Stimulated activated CD8-positive, alpha-beta memory T cell treated with anti-CD3 and anti-CD28 coated beads, Interleukin-12 subunit alpha, Interleukin-12 subunit beta, amount 100 ng/mL, for 4 hours (primary cell): Measurements from ENCODE around the gene PRRG3.

Experiments used
- DNase-seq: peaks from one replicate; pipeline ENCODE4 v3.0.0-alpha.2; 2020; ENCODE audit warnings: low read depth

Gene PRRG3

GRCh38 chrX:151743651-151744470 is 48.6 kb downstream of the PRRG3 start:
- no peak for DNase-seq

GRCh38 chrX:151745651-151746050 is 50.4 kb downstream of the PRRG3 start:
- DNase-seq = no peak

GRCh38 chrX:151746502-151746901 is 51.2 kb downstream of the PRRG3 start:
- no peak for DNase-seq

DNA sequence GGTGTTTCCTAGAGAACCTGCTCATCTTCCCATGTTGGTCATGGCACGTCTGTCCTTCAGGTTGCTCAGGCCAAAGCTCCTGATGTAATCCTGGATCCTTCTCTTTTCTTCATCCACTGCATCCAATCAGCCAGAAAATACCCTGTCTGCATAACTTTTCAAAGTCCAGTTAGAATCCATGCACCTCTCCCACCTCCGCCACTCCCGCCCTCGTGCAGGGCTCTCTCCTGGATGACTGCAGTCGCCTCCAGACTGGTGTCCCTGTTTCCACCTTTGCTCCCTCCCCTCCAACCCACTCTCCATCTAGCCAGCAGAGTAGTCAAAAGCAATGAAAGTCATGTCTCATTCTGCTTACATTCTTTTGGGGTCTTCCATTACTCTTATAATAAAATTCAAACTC is 55.3 kb downstream of the PRRG3 start:
- no peak for DNase-seq

- no peak for DNase-seq
These were observed 57.6 kb downstream of the PRRG3 start for GRCh38 chrX:151752847-151753246.

- DNase-seq = no peak
These were observed 58.2 kb downstream of the PRRG3 start for GRCh38 chrX:151753313-151754046.

DNA sequence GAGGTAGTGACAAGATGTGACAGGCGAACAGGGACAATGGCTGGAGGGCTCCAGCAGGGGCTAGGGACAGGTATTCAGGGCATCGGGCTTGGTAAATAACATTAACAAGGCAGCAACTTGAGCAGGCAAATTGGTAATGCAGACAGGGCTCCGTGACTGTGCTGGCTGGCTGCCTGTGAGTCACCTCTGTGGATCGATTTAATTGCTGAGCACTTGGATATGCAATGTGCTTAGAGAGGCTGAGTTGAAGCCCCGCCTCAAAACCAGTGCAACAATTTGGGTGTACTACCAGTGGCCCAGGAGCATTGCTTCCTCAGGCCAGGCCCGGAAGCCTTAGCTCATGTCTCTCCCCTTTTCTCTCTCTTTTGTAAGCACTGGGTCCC is 58.8 kb downstream of the PRRG3 start:
- no peak for DNase-seq

- DNase-seq = no peak
These were observed 59.5 kb downstream of the PRRG3 start for GRCh38 chrX:151754641-151755215.
